Measurements from ENCODE around the gene COG1.
A peak's percentile ranks its signal among the peaks of the same experiment; 100 is the strongest.

Gene COG1

DNA sequence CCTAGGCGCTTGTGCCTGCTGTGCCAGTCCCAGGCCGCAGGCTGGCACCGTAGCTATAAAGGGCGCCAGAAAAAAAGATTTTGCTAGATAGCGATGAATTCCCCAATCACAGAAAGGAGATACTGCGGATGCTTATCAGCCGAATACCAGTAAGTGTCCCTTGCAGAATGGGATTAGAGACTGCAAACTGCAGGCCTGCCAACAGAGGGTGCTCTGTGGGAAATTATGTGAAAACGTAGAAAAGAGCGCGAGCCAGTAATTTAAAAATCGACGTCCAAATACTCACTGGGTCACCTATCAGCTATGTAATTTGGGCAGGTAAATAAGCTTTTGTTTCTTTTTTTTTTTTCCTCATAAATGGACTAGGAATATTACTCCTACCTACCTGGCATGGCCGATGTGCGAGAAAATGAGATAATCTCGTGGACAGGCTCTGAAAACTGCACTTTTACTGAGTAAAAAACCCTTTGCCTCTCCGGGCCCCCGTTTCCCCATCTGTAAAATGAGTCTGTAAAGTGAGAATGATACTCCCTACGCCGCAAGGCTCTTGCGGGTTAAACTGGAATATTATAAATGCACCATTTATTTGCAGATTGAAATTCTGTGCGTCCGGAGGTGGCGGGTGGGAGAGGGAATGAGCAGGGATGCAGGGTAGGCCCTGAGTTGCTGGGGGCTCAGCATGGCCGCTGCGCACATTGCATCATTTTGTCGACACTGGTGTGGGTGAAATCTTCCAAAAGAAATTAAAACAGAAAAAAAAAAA lies 1.2 kb upstream of the COG1 start:
- H3K4me1 ChIP-seq: peaks cover 31 to 49% (median 40%) of the 10 kb centered on the region in 10 experiments
- peaks cover 5 to 18% (median 9%) of the 10 kb centered on the region in 11 experiments for H3K36me3 ChIP-seq
- peak overlapping the region; percentile 89 to 99 (median 96) for H3K4me3 ChIP-seq
- H3K27me3 ChIP-seq: no peaks in the 10 kb centered on the region
- H3K4me2 ChIP-seq: peak overlapping the region; percentile 84 to 97 (median 88)
- peak overlapping the region; percentile 82 to 93 (median 90); a peak in 20 of 22 replicates for H3K9ac ChIP-seq
- peaks cover 0 to 13% (median 0%) of the 10 kb centered on the region in 11 experiments; a peak in 7 of 22 replicates for H4K20me1 ChIP-seq
- TF ChIP-seq Cebpa-rat (IDR thresholded peaks at IDR 0.05): no peak
- peak overlapping the region in 10 of 11 experiments; percentile 79 to 93 (median 86); a peak in 19 of 22 replicates for H3K27ac ChIP-seq
- no peaks in the 10 kb centered on the region for H3K9me3 ChIP-seq (replicated peaks in 1 of 11)

DNA sequence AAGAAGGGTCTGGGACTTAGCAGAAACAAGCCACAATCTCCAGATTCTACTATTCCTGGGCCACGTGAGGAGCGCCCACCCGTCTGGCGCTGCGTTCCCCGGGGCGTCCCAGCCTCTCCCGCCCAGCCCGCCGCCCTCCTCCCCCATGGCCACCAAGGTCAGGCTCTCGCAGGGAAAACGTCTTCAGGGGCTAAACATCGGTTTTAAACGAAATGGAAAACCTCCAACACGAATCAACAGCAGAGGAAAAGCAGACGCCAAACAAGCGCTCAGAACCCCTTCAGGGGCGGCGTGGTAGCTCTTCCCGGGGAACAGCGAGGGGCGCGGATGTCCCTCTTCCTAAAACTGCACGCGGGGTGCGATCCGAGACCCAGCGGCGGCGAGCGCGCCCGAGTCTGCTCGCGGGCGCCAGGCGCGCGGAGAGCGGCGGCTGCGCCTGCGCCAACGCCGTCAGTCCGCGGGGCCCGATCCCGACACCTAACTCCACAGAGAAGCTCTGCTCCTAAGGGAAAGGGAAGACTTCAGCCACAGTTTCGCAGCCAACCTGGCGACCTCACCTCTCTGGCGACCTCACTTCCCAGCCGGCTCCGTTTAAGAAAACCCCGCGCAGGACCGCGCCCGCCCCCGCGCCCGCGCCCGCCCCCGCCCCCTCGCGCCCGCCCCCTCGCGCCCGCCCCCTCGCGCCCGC lies 505 bp upstream of the COG1 start:
- Histone ChIP-seq H3K4me3 (peak overlapping the region; percentile 89 to 99 (median 96)), H4K20me1 (peaks cover 0 to 20% (median 0%) of the 10 kb centered on the region in 11 experiments; a peak in 7 of 22 replicates), H3K36me3 (peaks cover 12 to 25% (median 16%) of the 10 kb centered on the region in 11 experiments), H3K9me3 (replicated peaks in 1 of 11) (no peaks in the 10 kb centered on the region), H3K4me2 (peak overlapping the region; percentile 84 to 97 (median 88)), H3K27ac (peak overlapping the region; percentile 60 to 93 (median 85); a peak in 21 of 22 replicates), H3K4me1 (peaks cover 31 to 49% (median 40%) of the 10 kb centered on the region in 10 experiments), H3K9ac (peak overlapping the region; percentile 82 to 93 (median 90)), H3K27me3 (no peaks in the 10 kb centered on the region)
- TF ChIP-seq Cebpa-rat (IDR thresholded peaks at IDR 0.05): no peak

DNA sequence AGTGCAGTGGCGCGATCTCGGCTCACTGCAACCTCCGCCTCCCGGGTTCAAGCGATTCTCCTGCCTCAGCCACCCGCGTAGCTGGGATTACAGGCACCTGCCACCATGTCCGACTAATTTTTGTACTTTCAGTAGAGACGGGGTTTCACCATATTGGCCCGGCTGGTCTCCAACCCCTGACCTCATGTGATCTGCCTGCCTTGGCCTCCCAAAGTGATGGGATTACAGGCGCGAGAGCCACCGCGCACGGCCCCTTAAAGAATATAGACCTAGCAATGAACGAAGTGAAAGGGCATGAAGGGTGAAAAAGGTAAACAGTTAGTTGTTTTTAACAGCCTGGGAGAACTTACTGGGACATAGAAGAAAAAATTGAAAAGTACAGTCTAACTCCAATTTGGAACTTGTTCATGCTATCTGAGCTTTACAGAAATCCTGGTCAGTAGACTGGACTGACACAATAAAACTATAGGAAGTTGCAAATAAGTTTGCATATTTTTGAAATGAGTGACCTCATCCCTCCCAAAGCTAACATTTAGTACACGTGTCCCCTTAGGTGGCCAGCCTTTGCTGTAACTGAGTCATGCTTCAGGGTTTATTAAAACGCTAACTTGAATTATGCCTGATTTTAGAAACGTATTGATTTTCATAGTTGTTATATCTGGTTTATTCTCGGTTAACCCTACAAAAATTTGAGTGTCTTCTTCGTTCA lies 1.8 kb downstream of the COG1 start:
- TF ChIP-seq Cebpa-rat (IDR thresholded peaks at IDR 0.05): no peak
- peaks cover 0 to 33% (median 0%) of the 10 kb centered on the region in 11 experiments; a peak in 8 of 22 replicates for H4K20me1 ChIP-seq
- H3K36me3 ChIP-seq: peaks cover 35 to 48% (median 39%) of the 10 kb centered on the region in 11 experiments
- no peak overlapping the region for H3K4me3 ChIP-seq
- no peaks in the 10 kb centered on the region for H3K27me3 ChIP-seq
- H3K4me1 ChIP-seq: peaks cover 25 to 40% (median 35%) of the 10 kb centered on the region in 10 experiments
- H3K9me3 ChIP-seq (replicated peaks in 1 of 11): no peaks in the 10 kb centered on the region
- no peak overlapping the region for H3K9ac ChIP-seq
- H3K4me2 ChIP-seq: peak overlapping the region in 5 of 11 experiments; percentile 0 to 59 (median 42); a peak in 8 of 22 replicates
- H3K27ac ChIP-seq: no peak overlapping the region

DNA sequence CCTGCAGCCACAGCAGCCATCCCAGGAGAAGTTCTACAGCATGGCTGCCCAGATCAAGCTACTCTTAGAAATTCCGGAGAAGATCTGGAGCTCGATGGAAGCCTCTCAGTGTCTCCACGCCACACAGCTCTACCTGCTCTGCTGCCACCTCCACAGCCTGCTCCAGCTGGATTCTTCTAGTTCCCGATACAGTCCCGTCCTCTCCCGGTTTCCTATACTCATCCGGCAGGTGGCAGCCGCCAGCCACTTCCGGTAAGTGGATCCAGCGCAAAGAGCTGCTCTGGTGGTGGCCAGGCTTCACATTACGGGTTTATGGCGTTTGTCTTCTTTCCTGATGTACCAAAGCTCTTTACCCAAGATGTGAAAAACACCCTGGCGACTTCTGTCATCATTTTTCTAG lies 3.6 kb downstream of the COG1 start:
- Histone ChIP-seq H3K9me3 (replicated peaks in 1 of 11) (no peaks in the 10 kb centered on the region), H3K4me1 (peaks cover 11 to 24% (median 19%) of the 10 kb centered on the region in 10 experiments), H3K36me3 (peaks cover 54 to 66% (median 57%) of the 10 kb centered on the region in 11 experiments), H3K27me3 (no peaks in the 10 kb centered on the region), H4K20me1 (peaks cover 0 to 47% (median 4%) of the 10 kb centered on the region in 11 experiments; a peak in 13 of 22 replicates), H3K27ac (no peak overlapping the region), H3K9ac (no peak overlapping the region), H3K4me3 (no peak overlapping the region), H3K4me2 (no peak overlapping the region)
- TF ChIP-seq Cebpa-rat (IDR thresholded peaks at IDR 0.05): no peak

DNA sequence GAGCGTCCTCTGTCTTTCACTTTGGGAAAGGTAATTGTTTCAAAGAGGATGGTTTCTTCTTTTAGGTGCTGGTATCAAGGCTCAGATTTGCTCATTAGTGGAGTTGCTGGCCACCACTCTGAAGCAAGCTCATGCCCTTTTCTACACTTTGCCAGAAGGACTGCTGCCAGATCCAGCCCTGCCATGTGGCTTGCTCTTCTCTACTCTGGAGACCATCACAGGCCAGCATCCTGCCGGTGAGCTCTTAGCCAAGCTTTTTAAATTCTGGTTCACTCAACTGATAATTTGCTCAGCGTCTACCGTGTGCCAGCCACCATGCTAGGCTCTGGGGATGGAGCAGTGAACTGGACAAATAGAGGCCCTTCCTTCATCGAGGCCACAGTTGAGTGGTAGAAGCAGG lies 4.3 kb downstream of the COG1 start:
- Histone ChIP-seq H3K36me3 (peaks cover 59 to 73% (median 63%) of the 10 kb centered on the region in 11 experiments), H3K27me3 (no peaks in the 10 kb centered on the region)

DNA sequence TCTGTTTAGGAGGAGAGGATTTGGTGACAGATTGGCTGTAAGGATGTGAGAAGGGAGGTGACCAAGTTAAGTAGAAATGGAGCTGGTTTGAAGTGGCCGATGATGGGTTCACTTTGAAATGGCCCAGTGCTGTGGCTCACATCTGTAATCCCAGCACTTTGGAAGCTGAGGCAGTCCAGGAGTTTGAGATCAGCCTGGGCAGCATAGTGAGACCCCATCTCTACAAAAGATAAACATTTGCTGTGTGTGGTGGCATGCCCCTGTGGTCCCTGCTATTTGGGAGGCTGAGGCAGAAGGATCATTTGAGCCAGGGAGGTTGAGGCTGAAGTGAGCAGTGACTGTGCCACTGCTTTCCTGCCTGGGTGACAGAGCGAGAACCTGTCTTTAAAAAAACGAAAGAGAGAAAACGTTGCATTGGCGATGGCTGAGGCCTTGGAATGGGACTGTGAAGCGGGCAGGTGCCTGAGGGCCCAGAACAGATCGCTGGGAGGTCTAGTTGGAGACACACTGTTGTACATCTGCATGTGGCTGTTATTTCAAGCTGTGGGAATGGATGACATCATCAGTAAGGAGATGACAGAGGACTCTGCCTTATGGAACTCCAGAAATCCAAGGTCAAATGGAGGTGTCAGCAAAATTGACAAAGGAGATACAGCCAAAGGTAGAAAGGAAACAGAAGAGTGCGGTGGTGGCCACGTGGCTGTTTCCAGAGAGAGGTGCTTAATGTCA lies 5.5 kb downstream of the COG1 start:
- Histone ChIP-seq H3K27ac (no peak overlapping the region), H3K9me3 (replicated peaks in 1 of 11) (no peaks in the 10 kb centered on the region), H4K20me1 (peaks cover 0 to 57% (median 15%) of the 10 kb centered on the region in 11 experiments; a peak in 14 of 22 replicates), H3K4me2 (no peak overlapping the region), H3K4me1 (peaks cover 6 to 19% (median 14%) of the 10 kb centered on the region in 10 experiments), H3K27me3 (no peaks in the 10 kb centered on the region), H3K4me3 (no peak overlapping the region), H3K36me3 (peaks cover 71 to 85% (median 75%) of the 10 kb centered on the region in 11 experiments), H3K9ac (no peak overlapping the region)
- no peak for TF ChIP-seq Cebpa-rat (IDR thresholded peaks at IDR 0.05)

More for the DNA sequence above, 4.3 kb downstream of the COG1 start:
- no peak overlapping the region for H3K4me3 ChIP-seq
- no peak overlapping the region for H3K9ac ChIP-seq
- no peak overlapping the region for H3K27ac ChIP-seq
- H3K4me2 ChIP-seq: no peak overlapping the region
- peaks cover 6 to 19% (median 14%) of the 10 kb centered on the region in 10 experiments for H3K4me1 ChIP-seq
- no peaks in the 10 kb centered on the region for H3K9me3 ChIP-seq (replicated peaks in 1 of 11)
- peaks cover 0 to 49% (median 4%) of the 10 kb centered on the region in 11 experiments; a peak in 13 of 22 replicates for H4K20me1 ChIP-seq
- no peak for TF ChIP-seq Cebpa-rat (IDR thresholded peaks at IDR 0.05)

DNA sequence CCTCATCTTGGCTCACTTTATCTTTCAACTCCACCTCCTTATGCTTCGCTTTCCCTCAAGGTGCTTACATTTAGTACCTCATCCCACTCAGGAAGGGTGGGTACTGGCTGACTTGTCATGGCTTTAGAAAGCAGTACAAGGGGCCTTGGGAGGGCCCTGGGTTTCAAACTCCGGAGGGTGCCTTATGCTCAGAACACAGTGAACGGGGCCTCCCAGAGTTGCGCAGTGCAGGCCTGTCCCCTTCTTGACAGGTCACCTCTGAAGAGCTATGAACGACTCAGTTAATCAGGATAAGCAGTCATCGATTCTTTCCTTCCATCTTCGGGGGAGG lies 6.0 kb downstream of the COG1 start:
- H3K27me3 ChIP-seq: no peaks in the 10 kb centered on the region
- TF ChIP-seq Cebpa-rat (IDR thresholded peaks at IDR 0.05): no peak
- H4K20me1 ChIP-seq: peaks cover 0 to 60% (median 17%) of the 10 kb centered on the region in 11 experiments; a peak in 15 of 22 replicates
- no peak overlapping the region for H3K4me2 ChIP-seq
- H3K9me3 ChIP-seq (replicated peaks in 1 of 11): no peaks in the 10 kb centered on the region
- no peak overlapping the region for H3K9ac ChIP-seq
- no peak overlapping the region for H3K4me3 ChIP-seq
- peaks cover 76 to 90% (median 81%) of the 10 kb centered on the region in 11 experiments for H3K36me3 ChIP-seq
- H3K27ac ChIP-seq: no peak overlapping the region
- H3K4me1 ChIP-seq: peaks cover 1 to 14% (median 9%) of the 10 kb centered on the region in 10 experiments

DNA sequence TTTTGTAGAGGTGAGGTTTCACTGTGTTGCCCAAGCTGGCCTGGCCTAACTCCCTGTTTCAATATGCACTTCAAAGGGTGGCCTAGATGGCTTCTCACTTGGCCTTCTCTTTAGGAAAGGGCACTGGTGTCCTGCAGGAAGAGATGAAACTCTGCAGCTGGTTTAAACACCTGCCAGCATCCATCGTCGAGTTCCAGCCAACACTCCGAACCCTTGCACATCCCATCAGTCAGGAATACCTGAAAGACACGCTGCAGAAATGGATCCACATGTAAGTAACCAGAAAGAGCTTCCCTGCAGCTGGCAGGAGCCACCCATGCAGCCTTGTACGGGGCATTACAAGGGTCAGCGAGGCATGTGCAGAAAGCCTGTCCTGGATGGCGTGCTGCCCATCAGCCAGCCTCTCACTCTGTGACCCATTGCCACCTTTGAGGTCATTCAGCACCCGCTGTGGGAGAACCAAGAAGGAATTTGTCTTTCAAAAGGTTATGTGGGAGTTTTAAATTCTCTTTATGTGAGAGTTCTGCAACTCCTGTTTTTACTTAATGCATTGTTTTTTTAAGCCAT lies 7.0 kb downstream of the COG1 start:
- Histone ChIP-seq H3K9ac (no peak overlapping the region), H3K4me1 (peaks cover 0 to 6% (median 3%) of the 10 kb centered on the region in 10 experiments; a peak in 8 of 20 replicates), H3K27ac (no peak overlapping the region), H3K27me3 (no peaks in the 10 kb centered on the region), H3K4me2 (no peak overlapping the region), H4K20me1 (peaks cover 0 to 69% (median 17%) of the 10 kb centered on the region in 11 experiments; a peak in 15 of 22 replicates), H3K36me3 (peaks cover 85 to 100% (median 90%) of the 10 kb centered on the region in 11 experiments), H3K4me3 (no peak overlapping the region), H3K9me3 (replicated peaks in 1 of 11) (no peaks in the 10 kb centered on the region)
- TF ChIP-seq Cebpa-rat (IDR thresholded peaks at IDR 0.05): no peak

Data from BLaER1 treated with 17β-estradiol and CSF1 and Interleukin-3, amounts not matched to agents 10 nM and 100 nM (cell line).